Activated CD4-positive, alpha-beta memory T cell treated with anti-CD3 and anti-CD28 coated beads for 36 hours (primary cell): ENCODE data around the gene ODF2. TPM values are rescaled to one million over a fixed set of nuclear protein-coding genes. Genes with fewer than 3 reads are reported as not detected.

ENCODE experiments used
- CTCF ChIA-PET: fragments of 350-600 bp; sonication (Branson Sonifier 250); formaldehyde crosslinking; loops from one replicate; lab custom pipeline; 2021; ENCODE audit warnings: antibody characterized with exemption, inconsistent platforms; lab: Charles Lee
- POLR2A ChIA-PET: fragments of 350-600 bp; sonication (Branson Sonifier 250); formaldehyde crosslinking; loops from one replicate; lab custom pipeline; 2021; ENCODE audit warnings: antibody characterized with exemption; lab: Charles Lee
- DNase-seq: peaks from one replicate; pipeline ENCODE4 v3.0.0-alpha.2; 2020
- H3K27ac Mint-ChIP-seq: one replicate; pipeline ENCODE4 v1.8.0; 2021; ENCODE audit warnings: mixed read lengths
- H3K27me3 Mint-ChIP-seq: one replicate; pipeline ENCODE4 v1.8.0; 2021; ENCODE audit warnings: mixed read lengths
- H3K36me3 Mint-ChIP-seq: one replicate; pipeline ENCODE4 v1.8.0; 2021; ENCODE audit warnings: mixed read lengths
- H3K4me1 Mint-ChIP-seq: one replicate; pipeline ENCODE4 v1.8.0; 2021; ENCODE audit warnings: low read depth, mixed read lengths
- H3K4me3 Mint-ChIP-seq: one replicate; pipeline ENCODE4 v1.8.0; 2021; ENCODE audit warnings: mild to moderate bottlenecking, mixed read lengths
- H3K9me3 Mint-ChIP-seq: one replicate; pipeline ENCODE4 v1.8.0; 2021; ENCODE audit warnings: mixed read lengths
- intact Hi-C: fragments of 100-400 bp; cut with micrococcal nuclease; formaldehyde crosslinking; loops from one replicate; pipeline ENCODE4 v1.15.1; 2023
- total RNA-seq, 2 experiments: library from RNA; stranded (reverse); gene quantifications; one replicate each; pipeline ENCODE4 v1.2.3, GENCODE V29; 2021

The ODF2 gene
- total RNA-seq, 2 experiments from 2014 or later, result 68.9 to 72.8 TPM

GRCh38 chr9:128548876-128549275 lies 93.1 kb downstream of the ODF2 start:
- no peaks in the 10 kb centered on the region for H3K9me3 Mint-ChIP-seq
- no peak overlapping the region for H3K4me3 Mint-ChIP-seq
- peaks cover 34% of the 10 kb centered on the region for H3K4me1 Mint-ChIP-seq
- no peaks in the 10 kb centered on the region for H3K27me3 Mint-ChIP-seq
- ChIA-PET POLR2A (no interaction called here), CTCF (no interaction called here)
- no peak for DNase-seq
- intact Hi-C loops, result no loop called here
- H3K27ac Mint-ChIP-seq, result no peak overlapping the region
- H3K36me3 Mint-ChIP-seq, result peaks cover 2% of the 10 kb centered on the region

DNA sequence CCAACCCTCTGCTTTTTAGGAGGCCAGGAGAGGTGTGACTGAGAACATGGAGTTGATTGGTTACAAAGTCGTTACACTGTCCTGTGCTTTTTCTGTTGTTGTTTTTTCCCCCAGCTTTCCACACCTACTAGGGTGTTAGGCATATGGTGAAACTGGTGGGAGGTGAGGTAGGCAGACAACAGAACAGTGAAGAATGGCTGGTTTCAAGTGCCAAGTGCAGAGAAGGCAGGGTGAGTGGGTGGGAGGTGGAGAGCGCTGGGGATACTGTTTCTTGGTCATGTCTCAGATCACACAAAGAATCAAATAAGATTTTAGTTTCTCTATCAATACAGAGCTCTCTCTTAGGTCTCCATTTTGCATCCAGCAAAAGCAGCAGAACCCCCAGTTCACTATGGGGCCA lies 94.4 kb downstream of the ODF2 start:
- ChIA-PET CTCF (interaction anchor here (1.1 to 2.5 kb wide), 6 partner anchors 9 to 480 kb away, joined by 3 to 12 read pairs (median 4); partner anchors contain the start of genes CERCAM and ENDOG), POLR2A (interaction anchor here (0.6 to 1.9 kb wide), 8 partner anchors 8 to 486 kb away, joined by 3 to 7 read pairs (median 4); partner anchors contain the start of gene MIGA2)
- intact Hi-C loops, result loop anchor here (2.0 to 5.0 kb wide), 2 partner anchors 332 to 399 kb away; partner anchors contain the start of genes KYAT1 and LRRC8A
- DNase-seq, result peak; percentile 76
- H3K27ac Mint-ChIP-seq, result peak overlapping the region; percentile 95
- H3K4me3 Mint-ChIP-seq, result peak overlapping the region; percentile 53
- peaks cover 2% of the 10 kb centered on the region for H3K36me3 Mint-ChIP-seq
- no peaks in the 10 kb centered on the region for H3K27me3 Mint-ChIP-seq
- no peaks in the 10 kb centered on the region for H3K9me3 Mint-ChIP-seq
- peaks cover 34% of the 10 kb centered on the region for H3K4me1 Mint-ChIP-seq

Other genes starting within 250 kb of the ODF2 start
- 10 to 100 TPM; 34.4 to 42.9 TPM for gene GOLGA2, start 180.0 kb upstream of the ODF2 start, total RNA-seq
- 10 to 100 TPM; 15.2 to 15.5 TPM for gene SWI5, start 179.7 kb upstream of the ODF2 start, total RNA-seq
- 10 to 100 TPM; 27.2 to 27.4 TPM for gene TRUB2, start 133.6 kb upstream of the ODF2 start, total RNA-seq
- 10 to 100 TPM; 33.0 to 35.5 TPM for gene COQ4, start 133.2 kb upstream of the ODF2 start, total RNA-seq
- gene SLC27A4, start 115.5 kb upstream of the ODF2 start, total RNA-seq, result 10 to 100 TPM; 12.6 to 14.1 TPM
- 10 to 100 TPM; 45.9 to 50.0 TPM for gene URM1, start 84.6 kb upstream of the ODF2 start, total RNA-seq
- gene CERCAM, start 35.1 kb upstream of the ODF2 start, total RNA-seq, result 1 to 10 TPM; 1.0 to 1.1 TPM
- 10 to 100 TPM; 55.6 to 57.0 TPM for gene GLE1, start 48.7 kb downstream of the ODF2 start, total RNA-seq
- gene SPTAN1, start 96.6 kb downstream of the ODF2 start, total RNA-seq, result 100 to 1,000 TPM; 228 TPM
- gene DYNC2I2, start 200.8 kb downstream of the ODF2 start, total RNA-seq, result 10 to 100 TPM; 44.9 to 45.2 TPM
- 100 to 1,000 TPM; 578 to 592 TPM for gene SET, start 233.2 kb downstream of the ODF2 start, total RNA-seq
- gene PKN3, start 246.5 kb downstream of the ODF2 start, total RNA-seq, result 10 to 100 TPM; 10.4 to 11.4 TPM